H1 (cell line): Measurements from ENCODE around the gene MYO16. TPM values are rescaled to one million over a fixed set of nuclear protein-coding genes. Genes with fewer than 3 reads are reported as not detected.

Source experiments
- CTCF ChIA-PET: fragments of 300-600 bp; sonication (Branson Sonifier 250); formaldehyde crosslinking; loops from one replicate; lab custom pipeline; 2021; ENCODE audit not compliant: partially characterized antibody; lab: Charles Lee
- POLR2A ChIA-PET: fragments of 300-600 bp; sonication (Branson Sonifier 250); formaldehyde crosslinking; loops from one replicate; lab custom pipeline; 2021; ENCODE audit warnings: inconsistent platforms; ENCODE audit not compliant: partially characterized antibody; lab: Charles Lee
- DNase-seq, 2 experiments: peaks; one replicate each; pipeline versions ENCODE4 v3.0.0 to v3.0.0-alpha.2; 2010 to 2022; ENCODE audit warnings: low spot score in 2 of 2, low read depth in 1 of 2, mixed read lengths in 1 of 2
- FAIRE-seq: peaks from 2 replicates; lab custom pipeline; 2011; peaks lifted over from hg19 to GRCh38; lab: Jason Lieb, UNC
- H2AFZ ChIP-seq: 2 replicates; pipeline ENCODE4 v1.8.1; 2012; ENCODE audit warnings: low read length, inconsistent platforms
- H2AK5ac ChIP-seq: 2 replicates; pipeline ENCODE4 v1.6.1; 2013; ENCODE audit warnings: low read depth, low read length
- H2BK120ac ChIP-seq: replicated peaks from 2 replicates; pipeline ENCODE3; 2013; ENCODE audit warnings: low read depth, low read length, inconsistent platforms
- H2BK12ac ChIP-seq: 2 replicates; pipeline ENCODE4 v1.6.1; 2013; ENCODE audit warnings: low read depth, low read length
- H2BK15ac ChIP-seq: 2 replicates; pipeline ENCODE4 v1.6.1; 2013; ENCODE audit warnings: low read length
- H2BK20ac ChIP-seq: 2 replicates; pipeline ENCODE4 v1.6.1; 2013; ENCODE audit warnings: low read length
- H2BK5ac ChIP-seq: 2 replicates; pipeline ENCODE4 v1.6.1; 2013; ENCODE audit warnings: low read depth, low read length
- H3K14ac ChIP-seq: 2 replicates; pipeline ENCODE4 v1.6.1; 2013; ENCODE audit warnings: inconsistent platforms; ENCODE audit not compliant: insufficient read length
- H3K18ac ChIP-seq: 2 replicates; pipeline ENCODE4 v1.6.1; 2013; ENCODE audit warnings: low read length; ENCODE audit errors: extremely low read depth
- H3K23ac ChIP-seq: 2 replicates; pipeline ENCODE4 v1.6.1; 2013; ENCODE audit warnings: inconsistent platforms; ENCODE audit not compliant: insufficient read length
- H3K23me2 ChIP-seq: 2 replicates; pipeline ENCODE4 v1.6.1; 2013; ENCODE audit warnings: low read depth, low read length
- H3K27ac ChIP-seq: 2 replicates; pipeline ENCODE4 v1.6.1; 2011; ENCODE audit warnings: low read depth, low read length, inconsistent platforms
- H3K27me3 ChIP-seq, 4 experiments: replicated peaks in 1 of 4; 1 replicate in 1 of 4; 2 replicates in 3 of 4; pipeline versions ENCODE4 v1.6.1 to v1.8.1; 2011 to 2013; ENCODE audit warnings: low read length in 3 of 4, mild to moderate bottlenecking in 3 of 4, inconsistent platforms in 2 of 4, mixed read lengths in 2 of 4, moderate library complexity in 1 of 4; ENCODE audit not compliant: control insufficient read depth in 3 of 4, insufficient read depth in 3 of 4; ENCODE audit errors: extremely low read depth in 1 of 4
- H3K36me3 ChIP-seq, 4 experiments: 2 replicates each; pipeline versions ENCODE4 v1.6.1 to v1.8.1; 2011 to 2013; ENCODE audit warnings: mild to moderate bottlenecking in 4 of 4, low read length in 3 of 4, moderate library complexity in 2 of 4, control low read depth in 1 of 4, inconsistent platforms in 1 of 4; ENCODE audit not compliant: insufficient read depth in 4 of 4, control insufficient read depth in 2 of 4
- H3K4ac ChIP-seq: replicated peaks from 2 replicates; pipeline ENCODE3; 2013; ENCODE audit warnings: low read length, low read depth, mixed read lengths, inconsistent platforms; ENCODE audit not compliant: insufficient read length
- H3K4me1 ChIP-seq, 4 experiments: replicated peaks in 1 of 4; 1 replicate in 1 of 4; 2 replicates in 3 of 4; pipeline versions ENCODE4 v1.6.1 to v1.8.1; 2011 to 2013; ENCODE audit warnings: low read length in 3 of 4, inconsistent platforms in 2 of 4, mixed read lengths in 1 of 4; ENCODE audit not compliant: insufficient read depth in 4 of 4, control insufficient read depth in 3 of 4
- H3K4me2 ChIP-seq, 2 experiments: 2 replicates each; pipeline versions ENCODE4 v1.6.1 to v1.8.1; 2011 to 2013; ENCODE audit warnings: low read depth in 2 of 2, low read length in 2 of 2, control low read depth in 1 of 2, inconsistent platforms in 1 of 2, mild to moderate bottlenecking in 1 of 2; ENCODE audit not compliant: insufficient read depth in 1 of 2
- H3K4me3 ChIP-seq, 4 experiments: fragments of 200-600, 300-600 bp in 1 of 4; sonication (generic), shearing (Covaris generic), sonication (Bioruptor Twin) in 1 of 4; 2 replicates each; pipeline versions ENCODE4 v1.5.1 to v1.8.1; 2011 to 2016; ENCODE audit warnings: low read length in 4 of 4, low read depth in 3 of 4, control low read depth in 2 of 4, inconsistent platforms in 2 of 4, mild to moderate bottlenecking in 2 of 4, mixed read lengths in 1 of 4, moderate library complexity in 1 of 4; ENCODE audit not compliant: insufficient read depth in 2 of 4; ENCODE audit errors: extremely low read depth in 1 of 4
- H3K56ac ChIP-seq: replicated peaks from 2 replicates; pipeline ENCODE3; 2013; ENCODE audit warnings: low read depth, mild to moderate bottlenecking, mixed read lengths, low read length, inconsistent platforms; ENCODE audit not compliant: insufficient read length
- H3K79me1 ChIP-seq: 2 replicates; pipeline ENCODE4 v1.6.1; 2013; ENCODE audit warnings: low read depth, low read length, control low read depth
- H3K79me2 ChIP-seq, 2 experiments: 2 replicates each; pipeline versions ENCODE4 v1.6.1 to v1.8.1; 2012 to 2013; ENCODE audit warnings: low read length in 2 of 2, mild to moderate bottlenecking in 2 of 2, inconsistent platforms in 1 of 2; ENCODE audit not compliant: insufficient read depth in 2 of 2, control insufficient read depth in 1 of 2
- H3K9ac ChIP-seq, 4 experiments: replicated peaks in 1 of 4; 1 replicate in 1 of 4; 2 replicates in 3 of 4; pipeline versions ENCODE4 v1.6.1 to v1.8.1; 2011 to 2013; ENCODE audit warnings: low read depth in 3 of 4, low read length in 3 of 4, control low read depth in 2 of 4, mild to moderate bottlenecking in 2 of 4, moderate library complexity in 2 of 4, inconsistent platforms in 1 of 4; ENCODE audit errors: extremely low read depth in 1 of 4
- H3K9me3 ChIP-seq, 2 experiments: 2 replicates each; pipeline versions ENCODE4 v1.6.1 to v1.8.1; 2012 to 2013; ENCODE audit warnings: mild to moderate bottlenecking in 2 of 2, moderate library complexity in 2 of 2, control low read depth in 1 of 2, inconsistent platforms in 1 of 2, low read depth in 1 of 2, low read length in 1 of 2, mixed read lengths in 1 of 2; ENCODE audit not compliant: insufficient read depth in 2 of 2
- H4K20me1 ChIP-seq, 2 experiments: replicated peaks in 1 of 2; 2 replicates each; pipeline versions ENCODE3 to v1.8.1; 2011 to 2013; ENCODE audit warnings: inconsistent platforms in 2 of 2, low read length in 2 of 2, mild to moderate bottlenecking in 1 of 2; ENCODE audit not compliant: insufficient read depth in 2 of 2, control insufficient read depth in 1 of 2
- H4K5ac ChIP-seq: 2 replicates; pipeline ENCODE4 v1.6.1; 2013; ENCODE audit warnings: low read length, low read depth, mixed read lengths, inconsistent platforms; ENCODE audit not compliant: insufficient read length
- H4K8ac ChIP-seq: 2 replicates; pipeline ENCODE4 v1.8.0; 2013; ENCODE audit warnings: mild to moderate bottlenecking, moderate library complexity, low read length, inconsistent platforms; ENCODE audit not compliant: insufficient read depth; ENCODE audit errors: extremely low read depth
- H4K91ac ChIP-seq: replicated peaks from 2 replicates; pipeline ENCODE3; 2013; ENCODE audit warnings: low read length, mixed read lengths, inconsistent platforms; ENCODE audit not compliant: insufficient read length
- BCL11A ChIP-seq, 2 experiments: IDR thresholded peaks; one replicate each; pipeline ENCODE4 v1.6.1; 2011; ENCODE audit warnings: low read depth in 2 of 2, low read length in 2 of 2, mild to moderate bottlenecking in 2 of 2
- CBX5 ChIP-seq: fragments of 300-800, 300-1000 bp; sonication (generic); IDR thresholded peaks from 2 replicates; pipeline ENCODE4 v1.7.1; 2016; ENCODE audit warnings: antibody characterized with exemption, low read length, low read depth
- HDAC6 ChIP-seq: IDR thresholded peaks from one replicate; pipeline ENCODE4 v1.7.1; 2012; ENCODE audit warnings: low read depth, mild to moderate bottlenecking, inconsistent platforms, low read length, moderate library complexity
- NANOG ChIP-seq: IDR thresholded peaks from 2 replicates; pipeline ENCODE4 v1.6.1; 2011; ENCODE audit warnings: low read length, low read depth, mild to moderate bottlenecking, inconsistent platforms; ENCODE audit not compliant: insufficient read depth, poor library complexity, severe bottlenecking
- SIN3A ChIP-seq, 2 experiments: IDR thresholded peaks in 1 of 2; conservative IDR thresholded peaks in 1 of 2; 2 replicates each; pipeline ENCODE4 v1.6.1; 2011 to 2012; ENCODE audit warnings: low read length in 2 of 2, improper control_type of control experiment in 1 of 2, low read depth in 1 of 2, mild to moderate bottlenecking in 1 of 2
- SIRT6 ChIP-seq: IDR thresholded peaks from one replicate; pipeline ENCODE4 v1.7.1; 2012; ENCODE audit warnings: low read length, inconsistent platforms
- SP4 ChIP-seq: IDR thresholded peaks from 2 replicates; pipeline ENCODE4 v1.6.1; 2012; ENCODE audit warnings: low read length, inconsistent platforms
- SUZ12 ChIP-seq: fragments of 200-600 bp; sonication (generic); IDR thresholded peaks from 2 replicates; pipeline ENCODE4 v1.6.1; 2012; ENCODE audit warnings: mild to moderate bottlenecking, inconsistent platforms, low read length, moderate library complexity, mixed read lengths
- ZNF274 ChIP-seq: IDR thresholded peaks from 2 replicates; pipeline ENCODE4 v1.7.0; 2012; ENCODE audit warnings: low read length, borderline replicate concordance; ENCODE audit errors: extremely low read depth
- whole genome bisulfite sequencing, 2 experiments: shearing (Covaris generic) in 1 of 2; methylation state at CpG; one replicate each; pipeline versions ENCODE4 v1.1.6 to v1.1.7; 2013 to 2015; ENCODE audit warnings: low lambda C conversion rate in 2 of 2, mixed read lengths in 2 of 2, inconsistent platforms in 1 of 2, low coverage in 1 of 2, missing lambda C conversion rate in 1 of 2; ENCODE audit not compliant: insufficient replicate concordance in 2 of 2, insufficient coverage in 1 of 2, insufficient read length in 1 of 2; ENCODE audit errors: extremely low coverage in 1 of 2, missing lambda C conversion rate in 1 of 2; 5-methylcytosine and 5-hydroxymethylcytosine counted together
- polyA plus RNA-seq, 7 experiments: library from polyadenylated mRNA; depleted of rRNA in 3 of 7; stranded (reverse) in 5 of 7; unstranded in 2 of 7; fragments of >200 nt in 5 of 7; fragments of 200-250 nt in 2 of 7; gene quantifications; 1 replicate in 5 of 7; 2 replicates in 1 of 7; 4 replicates in 1 of 7; pipeline versions ENCODE4 v1.2.1 to v1.2.3, GENCODE V29; 2011 to 2013; ENCODE audit warnings: missing spikeins in 2 of 7, mixed read lengths in 2 of 7
- total RNA-seq: library from RNA; stranded (reverse); fragmentation: NEBNext Ultra II Directional; extraction: Animal tissue kit (Norgen Biotek cat#: 25700); gene quantifications from 2 replicates; pipeline ENCODE4 v1.2.1, GENCODE V29; 2021
- TF ChIP-seq, protein P1 (sequence below), 3 experiments: IDR thresholded peaks; 1 replicate in 2 of 3; 2 replicates in 1 of 3; pipeline versions ENCODE4 v1.5.1 to v1.6.1; 2011; ENCODE audit warnings: low read length in 3 of 3, mild to moderate bottlenecking in 3 of 3, inconsistent platforms in 2 of 3, low read depth in 1 of 3, moderate library complexity in 1 of 3; ENCODE audit not compliant: insufficient read depth in 1 of 3; ENCODE audit errors: control extremely low read depth in 1 of 3

MYO16 gene
- total and polyA plus RNA-seq, 2 of the 8 experiments (the other 6 are each of a cell fraction or from before 2014, with no cell fraction given), result 0.02 to 0.22 TPM

DNA sequence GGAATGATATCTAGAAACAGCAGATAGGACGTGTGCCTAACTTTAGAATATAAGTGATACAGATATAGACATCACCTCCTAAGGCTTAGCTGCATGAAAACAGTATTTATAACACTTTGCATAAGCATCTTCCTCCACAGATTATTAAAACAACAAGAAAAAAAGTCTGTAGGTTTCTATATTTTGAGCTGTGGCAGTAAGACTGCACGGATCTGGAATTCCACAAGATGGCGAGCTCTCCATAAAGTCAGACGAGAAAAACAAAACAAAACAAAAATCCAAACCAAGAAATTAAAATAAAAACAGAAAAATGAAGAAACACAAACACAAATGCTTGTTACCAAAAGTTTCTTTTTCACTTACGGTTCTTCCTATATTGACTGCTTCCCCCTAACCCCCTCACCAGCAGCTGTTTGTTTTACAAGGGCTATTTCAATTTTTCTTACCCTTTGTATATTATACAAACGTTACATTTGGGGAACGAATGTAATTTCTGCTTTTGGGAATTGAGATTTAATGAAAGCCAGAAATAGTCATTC, 285.8 kb downstream of the MYO16 start:
- Histone ChIP-seq H3K56ac (no peak overlapping the region), H3K4me3 (no peak overlapping the region), H2BK12ac (no peak overlapping the region), H4K91ac (no peak overlapping the region), H4K5ac (no peak overlapping the region), H3K36me3 (no peaks in the 10 kb centered on the region), H3K79me1 (no peaks in the 10 kb centered on the region), H3K23me2 (no peaks in the 10 kb centered on the region), H3K4me1 (peaks cover 0 to 2% (median 0%) of the 10 kb centered on the region in 4 experiments; a peak in 1 of 7 replicates), H2BK5ac (no peak overlapping the region), H4K20me1 (no peaks in the 10 kb centered on the region), H3K79me2 (no peaks in the 10 kb centered on the region), H3K27me3 (no peaks in the 10 kb centered on the region), H2BK120ac (no peak overlapping the region), H3K9ac (no peak overlapping the region), H3K23ac (no peak overlapping the region), H3K27ac (no peak overlapping the region), H2BK15ac (no peak overlapping the region), H3K9me3 (no peaks in the 10 kb centered on the region), H2AFZ (no peak overlapping the region), H4K8ac (no peak overlapping the region), H3K18ac (no peak overlapping the region), H2AK5ac (no peak overlapping the region), H3K14ac (no peak overlapping the region), H3K4me2 (no peak overlapping the region), H3K4ac (no peak overlapping the region), H2BK20ac (no peak overlapping the region)
- DNase-seq, result no peak
- 69% methylated on average over 7 of the region's 7 CpGs; no CpG with 5 or more reads in 1 of the 2 experiments for WGBS, 2 experiments
- CTCF ChIA-PET, result interaction anchor here (0.5 to 2.9 kb wide), 26 partner anchors 8 to 1819 kb away, joined by 3 to 19 read pairs (median 3); no protein-coding TSS in a partner anchor
- FAIRE-seq, result no peak
- POLR2A ChIA-PET, result interaction anchor here (0.7 kb wide), 1 partner anchor 46 kb away, joined by 3 read pairs; no protein-coding TSS in a partner anchor
- TF ChIP-seq BCL11A (IDR thresholded peaks at IDR 0.05; ENCODE audit: low read depth in 2 of 2, low read length in 2 of 2) (no peak), SP4 (no peak), SIN3A (conservative IDR thresholded peaks at IDR 0.05 in 1 of 2, IDR thresholded peaks at IDR 0.05 in 1 of 2; ENCODE audit: low read depth in 1 of 2, low read length in 2 of 2) (no peak), HDAC6 (no peak), ZNF274 (no peak), SIRT6 (no peak), NANOG (no peak), SUZ12 (no peak), CBX5 (no peak)
- TF ChIP-seq, protein P1, sequence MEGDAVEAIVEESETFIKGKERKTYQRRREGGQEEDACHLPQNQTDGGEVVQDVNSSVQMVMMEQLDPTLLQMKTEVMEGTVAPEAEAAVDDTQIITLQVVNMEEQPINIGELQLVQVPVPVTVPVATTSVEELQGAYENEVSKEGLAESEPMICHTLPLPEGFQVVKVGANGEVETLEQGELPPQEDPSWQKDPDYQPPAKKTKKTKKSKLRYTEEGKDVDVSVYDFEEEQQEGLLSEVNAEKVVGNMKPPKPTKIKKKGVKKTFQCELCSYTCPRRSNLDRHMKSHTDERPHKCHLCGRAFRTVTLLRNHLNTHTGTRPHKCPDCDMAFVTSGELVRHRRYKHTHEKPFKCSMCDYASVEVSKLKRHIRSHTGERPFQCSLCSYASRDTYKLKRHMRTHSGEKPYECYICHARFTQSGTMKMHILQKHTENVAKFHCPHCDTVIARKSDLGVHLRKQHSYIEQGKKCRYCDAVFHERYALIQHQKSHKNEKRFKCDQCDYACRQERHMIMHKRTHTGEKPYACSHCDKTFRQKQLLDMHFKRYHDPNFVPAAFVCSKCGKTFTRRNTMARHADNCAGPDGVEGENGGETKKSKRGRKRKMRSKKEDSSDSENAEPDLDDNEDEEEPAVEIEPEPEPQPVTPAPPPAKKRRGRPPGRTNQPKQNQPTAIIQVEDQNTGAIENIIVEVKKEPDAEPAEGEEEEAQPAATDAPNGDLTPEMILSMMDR (IDR thresholded peaks at IDR 0.05; ENCODE audit: control extremely low read depth in 1 of 3, insufficient read depth in 1 of 3, low read depth in 1 of 3, low read length in 3 of 3), result peak in 2 of 3 experiments; percentile 24 to 27; a peak in 2 of 4 replicates
